AG08396 (cell line): Measurements from ENCODE around the gene DDRGK1.
"Not testable (repeated sequence)": the region's sequence is repeated elsewhere in the genome, so short reads cannot be mapped to it uniquely, and the experiment has no call there.

ENCODE experiments used
- DNase-seq: peaks from one replicate; pipeline ENCODE4 v3.0.0; 2012; ENCODE audit warnings: low spot score, mixed read lengths

Gene DDRGK1

DNA sequence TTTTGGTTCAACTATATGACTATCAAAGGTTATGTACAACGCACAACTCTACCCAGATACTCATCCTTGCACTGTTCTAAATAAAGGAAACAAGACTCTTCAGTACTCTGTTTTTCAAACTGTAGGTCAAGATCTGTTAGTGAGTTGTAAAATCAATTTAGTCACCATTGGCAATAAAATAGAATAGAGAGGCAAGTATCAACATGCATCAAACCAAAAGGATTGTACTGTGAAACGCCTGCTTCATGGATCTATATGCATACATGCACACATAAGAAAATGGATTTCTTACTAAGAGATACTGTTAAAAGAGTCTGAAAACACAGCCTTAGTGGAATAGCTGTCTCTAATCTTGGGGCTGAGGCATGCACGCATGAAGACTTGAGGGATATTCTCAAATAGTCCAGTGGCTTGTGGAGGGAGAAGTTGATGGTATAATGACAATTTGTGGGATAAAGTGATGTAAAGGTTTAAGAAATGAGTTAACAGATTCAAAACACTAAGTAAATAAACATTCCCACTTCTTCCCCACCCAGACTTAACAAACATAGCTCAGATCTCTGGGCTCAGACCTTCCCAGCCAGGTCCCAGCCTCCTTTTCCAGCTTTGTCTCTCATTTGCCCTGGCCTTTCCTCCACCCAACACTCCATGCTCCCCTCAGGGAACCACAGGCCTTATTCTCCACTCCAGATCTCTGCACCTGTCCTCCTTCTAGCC lies 20.4 kb downstream of the DDRGK1 start:
- no peak for DNase-seq

DNA sequence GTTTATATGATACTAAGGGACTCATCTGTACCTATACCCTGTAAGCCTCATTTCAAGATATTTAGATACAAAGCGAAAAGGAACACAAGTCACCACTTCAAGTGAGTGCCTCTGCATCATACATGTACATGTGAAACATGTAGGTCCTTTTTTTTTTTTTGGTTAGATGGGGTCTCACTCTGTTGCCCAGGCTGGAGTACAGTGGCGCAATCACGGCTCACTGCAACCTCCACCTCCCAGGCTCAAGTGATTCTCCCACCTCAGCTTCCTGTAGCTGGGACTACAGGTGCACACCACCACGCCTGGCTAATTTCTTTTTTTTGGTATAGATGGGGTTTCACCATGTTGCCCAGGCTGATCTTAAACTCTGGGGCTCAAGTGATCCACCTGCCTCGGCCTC lies 22.1 kb downstream of the DDRGK1 start:
- DNase-seq: not testable (repeated sequence)

DNA sequence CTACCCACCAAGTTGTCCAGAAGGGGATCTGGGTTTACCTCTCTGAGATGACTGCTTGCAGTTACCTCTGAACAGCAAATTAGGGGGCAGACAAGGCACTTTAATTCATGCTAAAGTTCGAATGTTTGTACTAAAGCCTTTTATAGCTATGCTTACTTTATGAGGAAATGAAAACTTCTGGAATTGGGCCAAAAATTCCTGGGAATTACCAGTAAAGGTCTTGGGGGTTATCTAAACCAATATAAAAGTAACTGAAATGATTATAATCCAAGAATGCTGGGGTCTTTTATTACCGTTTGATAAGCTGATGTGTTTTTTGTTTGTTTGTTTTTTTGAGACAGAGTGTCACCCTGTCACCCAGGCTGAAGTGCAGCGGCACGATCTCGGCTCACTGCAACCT lies 23.2 kb downstream of the DDRGK1 start:
- no peak for DNase-seq

DNA sequence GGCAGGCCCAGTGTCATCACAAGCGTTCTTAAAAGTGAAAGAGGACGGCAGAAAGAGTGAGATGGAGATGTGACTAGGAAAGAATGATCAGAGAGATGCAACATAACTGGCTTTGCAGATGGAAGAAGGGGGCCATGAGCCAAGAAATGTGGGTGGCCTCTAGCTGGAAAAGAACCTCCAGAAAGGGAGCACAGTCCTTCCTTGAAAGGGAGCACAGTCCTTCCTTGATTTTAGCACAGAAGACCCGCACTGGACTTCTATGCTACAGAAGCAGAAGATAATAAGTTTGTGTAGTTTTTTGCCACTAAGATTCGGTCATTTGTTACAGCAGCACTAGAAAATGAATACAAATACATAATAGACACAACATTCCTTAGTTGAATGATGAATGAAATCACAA lies 24.2 kb downstream of the DDRGK1 start:
- no peak for DNase-seq

DNA sequence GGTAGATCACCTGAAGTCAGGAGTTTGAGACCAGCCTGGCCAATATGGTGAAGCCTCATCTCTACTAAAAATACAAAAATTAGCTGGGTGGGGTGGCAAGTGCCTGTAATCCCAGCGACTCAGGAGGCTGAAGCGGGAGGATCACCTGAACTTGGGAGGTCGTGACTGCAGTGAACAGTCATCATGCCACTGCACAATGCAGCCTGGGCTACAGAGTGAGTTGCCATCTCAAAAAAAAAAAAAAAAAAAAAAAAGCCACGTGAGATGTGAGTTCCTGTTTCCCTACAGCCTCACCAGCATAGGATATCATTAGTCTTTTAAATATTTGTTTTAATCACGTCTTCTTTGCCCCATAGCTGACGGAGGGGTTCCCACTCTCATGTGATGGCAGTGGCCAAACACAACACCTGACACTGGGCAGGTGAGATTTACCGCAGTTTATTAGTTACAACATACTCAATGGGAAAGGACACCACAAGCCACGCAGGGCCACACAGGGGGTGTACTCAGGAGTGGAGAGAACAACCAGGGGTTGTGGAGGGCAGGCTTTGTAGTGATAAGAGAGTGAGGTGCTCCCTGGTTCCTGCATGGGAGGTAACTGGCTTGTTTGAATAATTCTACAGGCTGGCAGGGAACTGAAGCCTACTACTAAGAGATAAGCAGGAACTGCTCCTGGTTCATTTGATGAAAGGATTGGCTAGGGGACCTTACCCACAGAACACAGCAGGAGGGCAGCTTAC lies 26.6 kb downstream of the DDRGK1 start:
- DNase-seq: no peak

DNA sequence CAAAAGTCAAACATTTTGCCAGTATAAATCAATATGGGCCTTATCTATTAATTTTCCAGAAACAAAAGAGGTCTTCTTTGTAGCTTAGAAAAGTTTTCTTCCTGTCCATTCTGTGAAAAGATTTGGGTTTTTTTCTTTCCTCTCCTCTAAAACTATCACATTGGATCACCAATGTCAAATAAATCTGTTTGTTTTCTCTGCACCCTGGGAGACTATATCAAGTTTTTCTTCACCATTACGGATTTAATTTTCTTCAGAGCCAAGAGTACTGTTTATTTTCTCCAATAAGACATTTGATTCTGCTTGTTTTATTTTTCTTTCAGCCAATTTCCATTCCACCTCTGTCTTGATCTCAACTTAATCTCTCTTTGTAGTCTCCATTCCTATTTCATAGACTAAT lies 29.2 kb downstream of the DDRGK1 start:
- no peak for DNase-seq

DNA sequence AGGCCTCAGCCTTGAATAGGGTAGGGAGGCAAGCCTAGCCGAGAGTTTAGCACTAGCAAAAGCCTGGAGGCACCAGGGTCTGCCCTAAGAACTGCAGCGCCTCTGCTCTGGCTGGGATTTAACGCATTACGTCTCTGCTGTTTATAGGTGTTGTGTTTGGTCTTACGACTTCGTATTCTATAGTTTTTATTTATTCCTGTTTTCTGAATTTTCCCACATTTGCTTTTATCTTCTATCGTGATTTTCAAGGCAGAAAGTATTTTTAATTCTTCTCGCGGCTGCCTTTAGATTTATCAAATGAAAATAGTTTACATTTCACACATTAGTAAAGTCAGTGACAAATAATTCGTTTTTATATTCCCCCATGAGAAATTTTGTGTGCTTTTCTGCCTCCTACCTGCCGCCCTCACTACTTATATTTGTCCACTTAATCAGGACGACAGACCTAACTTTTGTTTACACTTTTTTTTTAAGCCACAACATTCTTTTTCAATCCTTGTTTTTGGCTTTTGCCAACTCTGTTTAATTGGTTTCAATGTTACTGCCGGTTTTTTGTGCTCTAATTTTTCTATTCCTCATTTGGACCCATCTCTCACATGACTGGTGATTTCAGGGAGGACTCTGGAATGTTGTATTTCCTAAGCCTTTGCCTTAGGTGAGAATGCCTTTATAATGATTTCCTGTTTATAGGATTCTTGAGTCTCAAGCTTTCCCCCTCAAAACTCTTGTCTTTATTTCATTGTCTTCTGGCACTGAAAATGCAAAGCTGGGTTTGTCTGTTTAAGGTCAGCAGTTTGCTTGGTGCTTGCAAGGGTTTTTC lies 29.8 kb downstream of the DDRGK1 start:
- DNase-seq: no peak

DNA sequence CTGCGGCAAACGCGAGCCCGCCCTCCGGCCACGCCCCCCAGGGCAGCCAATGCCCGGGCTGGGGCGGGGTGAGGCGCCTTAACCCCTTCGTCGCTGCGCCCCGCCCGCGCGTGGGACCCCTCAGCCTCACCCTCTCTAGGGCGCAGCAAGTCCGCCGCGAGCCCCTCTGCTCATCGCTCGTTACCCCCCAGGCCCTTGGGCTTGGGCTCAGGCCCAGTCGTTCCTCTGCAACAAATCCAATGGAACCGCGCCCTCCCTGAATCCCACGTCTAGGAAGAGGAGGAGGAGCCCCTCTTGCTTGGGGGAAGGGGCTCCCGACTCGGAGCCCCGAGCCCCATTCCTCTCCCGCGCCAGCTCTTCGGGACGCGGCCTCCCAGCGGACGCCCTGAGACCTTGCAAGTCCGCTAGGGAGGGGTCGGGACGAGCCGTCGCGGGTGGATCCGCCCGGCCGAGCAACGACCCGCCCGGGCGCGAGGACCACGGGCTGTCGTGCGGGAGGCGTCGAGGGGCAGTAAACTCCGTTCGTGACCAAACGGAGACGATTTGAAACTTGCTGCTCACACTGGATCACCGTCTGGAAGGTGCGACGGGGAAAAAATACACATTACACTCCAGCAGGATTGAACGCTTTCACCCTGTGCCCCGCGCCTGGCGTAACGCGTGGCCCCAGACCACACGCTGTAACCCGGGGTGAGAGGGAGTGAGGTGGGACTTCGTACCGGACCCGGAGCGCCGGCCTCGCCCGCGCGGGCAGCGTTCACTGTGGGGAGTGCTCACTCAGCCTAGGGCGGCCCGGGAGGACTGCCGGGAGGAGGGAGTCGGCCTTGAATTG lies 30.7 kb downstream of the DDRGK1 start:
- DNase-seq: peak; percentile 98

DNA sequence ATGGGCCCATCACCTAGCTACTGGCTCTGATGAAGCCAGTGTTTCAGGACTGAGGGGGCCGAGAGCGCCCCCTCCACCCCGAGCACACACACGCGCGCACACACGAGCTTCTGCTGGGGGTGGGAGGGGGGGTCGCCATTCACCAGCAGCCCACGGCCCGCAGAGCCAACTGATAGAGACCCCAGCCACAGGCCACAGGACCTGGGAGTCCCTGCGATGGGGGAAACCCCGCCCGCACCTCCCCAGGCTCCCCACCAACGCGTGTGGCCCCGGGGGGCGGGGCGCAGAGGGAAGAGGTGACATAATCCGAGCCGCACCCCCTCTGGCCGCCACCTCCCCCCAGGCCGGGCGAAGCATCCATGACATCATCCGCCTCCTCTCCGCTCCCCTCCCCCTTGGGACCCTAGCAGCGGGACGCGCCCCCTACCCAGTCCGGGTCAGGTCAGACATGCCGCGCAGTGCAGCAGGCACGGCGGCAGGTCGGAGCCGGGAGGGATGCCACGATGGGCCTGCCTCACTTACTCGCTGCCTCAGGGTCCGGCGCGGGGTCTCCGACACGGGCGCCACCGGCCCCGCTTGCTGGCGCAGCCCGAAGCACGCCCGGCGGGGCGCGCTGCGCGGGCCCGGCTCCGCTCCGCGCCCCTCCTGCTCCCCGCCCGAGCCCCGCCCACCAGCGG lies 31.4 kb downstream of the DDRGK1 start, which contains the start of gene LZTS3:
Gene LZTS3 (minus strand): TSS at position 617 of the 677 bp plus-strand sequence. CDS start 6,386 bp downstream, outside the sequence.
- DNase-seq: peak; percentile 85

DNA sequence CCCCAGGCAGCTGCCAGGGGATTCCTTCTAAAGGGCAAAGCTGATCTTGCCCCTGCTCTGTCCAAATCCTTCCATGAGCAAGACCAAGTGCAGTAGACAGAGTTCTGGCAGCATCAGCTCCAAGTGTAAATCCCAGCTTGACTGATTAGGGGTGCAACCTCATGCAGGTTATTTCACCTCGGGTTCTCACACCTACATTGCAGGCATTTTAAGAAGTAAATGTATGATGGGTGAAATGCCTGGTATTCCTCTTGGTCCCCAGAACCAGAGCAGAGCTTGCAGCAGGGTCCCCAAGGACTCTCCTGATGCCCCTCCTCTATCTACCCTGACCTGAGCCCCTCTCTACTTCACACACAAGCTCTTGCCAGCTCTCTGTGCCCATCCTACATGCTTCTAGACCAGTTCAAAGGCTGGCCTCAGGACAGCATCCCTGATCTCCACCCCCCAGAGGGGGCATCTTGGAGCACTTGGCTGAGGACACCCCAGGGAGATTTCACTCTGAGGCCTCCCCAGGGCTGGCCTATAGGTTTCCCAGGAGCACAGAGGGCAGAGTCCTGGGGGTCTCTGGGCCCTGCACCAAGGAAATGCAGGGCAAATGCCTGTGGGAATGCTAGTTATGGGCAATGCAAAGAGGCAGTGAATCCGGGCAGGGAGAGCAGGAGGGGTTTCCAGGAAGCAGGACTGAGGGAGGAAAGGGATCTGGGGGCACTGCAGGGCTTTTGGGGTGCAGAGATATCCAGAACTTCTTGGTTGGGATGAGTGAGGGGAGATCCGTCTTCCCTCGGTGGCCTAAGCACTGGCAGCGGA lies 32.2 kb downstream of the DDRGK1 start:
- DNase-seq: no peak

DNA sequence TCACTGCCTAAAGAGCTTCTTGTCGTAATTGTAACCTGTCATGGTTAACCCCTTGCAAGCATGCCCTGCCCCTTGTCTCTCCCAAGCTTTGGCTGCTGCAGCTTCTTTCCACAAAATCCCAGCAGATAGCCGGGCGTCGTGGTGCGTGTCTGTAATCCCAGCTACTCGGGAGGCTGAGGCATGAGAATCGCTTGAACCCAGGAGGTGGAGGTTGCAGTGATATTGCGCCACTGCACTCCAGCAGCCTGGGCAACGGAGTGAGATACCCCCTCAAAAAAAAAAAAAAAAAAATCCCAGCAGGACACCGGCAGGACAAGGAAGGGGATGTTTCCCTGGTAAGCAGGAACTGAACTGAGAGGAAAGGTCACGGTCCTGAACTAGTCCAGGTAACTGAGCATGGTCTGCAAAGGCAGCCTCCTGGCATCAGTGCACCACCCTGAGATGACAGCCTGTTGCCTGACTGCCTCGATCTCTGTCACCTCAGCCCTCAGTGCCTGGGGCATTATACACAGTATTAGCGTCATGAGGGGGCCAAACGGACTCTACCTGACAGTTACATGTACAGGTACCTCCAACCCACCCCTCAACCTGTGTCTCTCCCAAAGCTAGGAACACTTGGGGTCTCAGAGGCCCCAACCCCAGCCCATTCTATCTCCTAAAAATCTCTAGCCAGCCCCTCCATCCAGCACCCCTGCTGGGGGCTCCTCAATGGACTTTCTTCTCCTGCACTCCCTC lies 32.9 kb downstream of the DDRGK1 start:
- DNase-seq: no peak

DNA sequence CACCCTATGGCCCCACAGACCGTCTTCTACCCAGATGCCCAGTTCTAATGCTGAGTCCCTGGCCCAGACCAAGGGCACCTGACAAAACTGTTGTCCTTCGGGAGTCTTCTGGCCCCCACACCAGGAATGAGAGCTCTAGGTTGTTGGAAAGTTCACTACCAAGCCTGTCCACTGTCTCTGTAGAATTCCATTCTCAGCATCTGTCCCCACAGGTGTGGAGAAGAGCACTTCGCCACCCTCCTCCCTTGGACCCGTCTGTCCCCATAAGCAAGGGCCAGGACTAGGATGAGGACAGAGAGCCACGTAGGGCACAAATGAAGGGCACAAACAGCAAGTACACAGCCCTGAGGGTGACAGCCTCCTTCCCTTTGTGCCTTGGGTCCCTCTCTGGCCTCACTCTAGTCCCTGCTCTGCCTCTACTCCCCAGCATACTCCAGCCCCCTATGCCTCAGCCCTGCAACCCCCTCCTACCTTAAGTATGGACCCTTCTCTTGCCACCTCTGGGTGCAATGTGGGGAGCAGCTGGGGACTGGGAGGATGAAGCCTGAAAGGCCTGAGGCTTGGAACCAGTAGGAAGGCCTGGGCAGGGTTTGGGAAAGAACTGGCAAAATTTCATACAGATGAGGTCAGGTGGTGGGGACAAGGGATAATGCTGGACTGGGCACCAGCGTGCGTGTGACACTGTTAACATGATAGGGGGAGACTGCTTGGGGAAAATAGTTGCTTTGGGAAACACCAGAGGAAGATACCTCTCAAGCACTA lies 35.5 kb downstream of the DDRGK1 start:
- DNase-seq: no peak

DNA sequence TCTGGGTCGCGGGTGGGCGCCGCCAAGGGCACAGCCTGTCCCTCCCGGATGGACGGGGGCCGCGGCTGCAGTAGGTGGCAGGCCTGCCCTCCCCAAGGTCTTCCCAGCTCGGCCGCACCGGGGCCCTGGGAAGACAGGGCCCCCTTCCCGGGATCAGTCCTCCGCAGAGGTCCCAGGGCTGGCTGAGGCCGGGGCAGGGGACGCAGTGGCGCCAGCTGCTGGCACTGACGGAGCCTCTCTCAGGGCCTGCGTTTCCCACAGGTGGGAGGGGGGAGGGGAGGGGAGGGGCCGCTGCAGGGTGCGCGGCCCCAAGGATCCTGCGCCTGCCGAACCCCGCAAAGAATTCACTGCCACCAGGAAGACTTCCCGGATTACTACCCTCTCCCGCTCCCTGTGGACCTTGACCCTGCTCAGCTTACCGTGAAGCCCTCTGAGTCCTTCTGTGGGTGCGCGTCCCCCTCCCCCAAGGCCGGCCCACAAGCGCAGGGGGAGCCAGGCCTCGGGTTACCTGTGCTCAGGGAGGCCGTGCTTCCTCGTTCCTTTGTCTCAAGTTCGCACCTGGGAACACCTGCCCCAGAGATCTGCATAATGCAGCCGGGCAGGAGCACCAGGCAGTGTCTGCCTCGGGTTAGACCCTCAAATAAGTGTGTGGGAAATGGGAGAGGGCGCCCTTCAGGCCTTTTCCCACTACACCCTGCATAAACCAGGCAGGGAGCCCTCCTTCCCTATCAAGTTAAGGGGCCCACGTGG lies 36.2 kb downstream of the DDRGK1 start:
- no peak for DNase-seq

DNA sequence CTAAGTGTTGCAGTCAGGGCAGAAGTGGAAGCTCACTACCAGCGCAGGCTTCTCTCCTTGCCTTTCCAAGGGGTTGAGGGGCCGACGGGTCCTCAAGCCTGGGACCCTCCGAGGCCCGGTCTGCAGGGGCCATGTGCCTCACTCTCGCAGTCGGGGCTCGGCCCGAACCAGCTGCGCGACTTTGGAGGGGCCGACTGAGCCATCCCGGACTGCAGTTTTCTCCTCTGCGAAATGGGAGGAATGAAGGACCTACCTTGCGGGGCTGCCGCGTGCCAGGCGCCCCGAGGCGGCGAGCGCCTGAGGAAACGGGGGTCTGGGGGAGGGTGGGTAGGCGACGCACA lies 36.8 kb downstream of the DDRGK1 start:
- DNase-seq: no peak

DNA sequence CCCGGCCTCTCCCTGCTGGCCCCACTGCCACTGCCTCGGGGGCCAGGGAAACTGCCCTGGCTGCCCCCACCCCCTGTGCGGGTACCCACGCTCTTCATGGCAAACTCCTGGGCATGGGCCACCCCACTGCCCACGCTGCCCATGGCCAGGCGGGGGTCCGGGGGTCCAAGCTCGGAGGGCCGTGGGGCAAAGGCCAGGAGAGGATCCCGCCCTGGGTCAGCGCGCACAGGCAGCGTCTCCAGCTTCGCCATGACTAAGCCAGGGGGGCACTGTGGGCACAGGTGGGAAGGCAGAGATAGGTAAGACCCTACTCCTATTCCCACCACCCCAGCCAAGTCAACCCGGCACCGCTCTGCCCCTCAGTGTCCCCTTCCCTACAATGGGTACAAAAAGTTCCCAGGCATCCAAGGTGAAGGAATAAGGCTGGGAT lies 37.6 kb downstream of the DDRGK1 start:
- DNase-seq: no peak

DNA sequence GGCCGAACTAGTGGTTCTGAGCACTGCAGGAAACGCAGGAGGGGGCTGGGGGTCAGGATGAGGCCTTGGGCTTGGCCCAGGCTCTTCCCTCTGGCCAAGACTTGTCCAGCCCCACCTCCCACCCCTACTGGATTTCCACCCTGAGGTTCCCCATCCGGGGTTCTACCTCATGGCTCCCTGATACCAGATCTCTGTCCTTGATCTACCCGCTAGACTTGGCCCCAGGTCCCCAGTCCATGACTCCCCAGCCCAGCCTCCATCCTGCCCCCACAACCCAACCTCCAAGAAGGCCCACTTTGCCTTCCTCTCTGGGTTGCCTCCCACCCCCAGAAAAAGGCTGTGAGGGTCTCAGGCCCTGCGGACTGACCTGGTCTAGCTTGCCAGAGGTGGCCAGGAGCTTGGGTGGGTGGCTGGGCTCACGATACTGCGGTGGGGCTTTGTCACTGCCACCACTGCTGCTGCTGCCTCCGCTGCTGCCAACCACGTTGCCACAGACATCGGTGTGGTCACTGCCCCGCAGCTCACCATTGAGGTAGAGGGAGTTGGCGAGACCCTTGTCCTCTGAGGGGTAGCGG lies 38.1 kb downstream of the DDRGK1 start:
- no peak for DNase-seq

DNA sequence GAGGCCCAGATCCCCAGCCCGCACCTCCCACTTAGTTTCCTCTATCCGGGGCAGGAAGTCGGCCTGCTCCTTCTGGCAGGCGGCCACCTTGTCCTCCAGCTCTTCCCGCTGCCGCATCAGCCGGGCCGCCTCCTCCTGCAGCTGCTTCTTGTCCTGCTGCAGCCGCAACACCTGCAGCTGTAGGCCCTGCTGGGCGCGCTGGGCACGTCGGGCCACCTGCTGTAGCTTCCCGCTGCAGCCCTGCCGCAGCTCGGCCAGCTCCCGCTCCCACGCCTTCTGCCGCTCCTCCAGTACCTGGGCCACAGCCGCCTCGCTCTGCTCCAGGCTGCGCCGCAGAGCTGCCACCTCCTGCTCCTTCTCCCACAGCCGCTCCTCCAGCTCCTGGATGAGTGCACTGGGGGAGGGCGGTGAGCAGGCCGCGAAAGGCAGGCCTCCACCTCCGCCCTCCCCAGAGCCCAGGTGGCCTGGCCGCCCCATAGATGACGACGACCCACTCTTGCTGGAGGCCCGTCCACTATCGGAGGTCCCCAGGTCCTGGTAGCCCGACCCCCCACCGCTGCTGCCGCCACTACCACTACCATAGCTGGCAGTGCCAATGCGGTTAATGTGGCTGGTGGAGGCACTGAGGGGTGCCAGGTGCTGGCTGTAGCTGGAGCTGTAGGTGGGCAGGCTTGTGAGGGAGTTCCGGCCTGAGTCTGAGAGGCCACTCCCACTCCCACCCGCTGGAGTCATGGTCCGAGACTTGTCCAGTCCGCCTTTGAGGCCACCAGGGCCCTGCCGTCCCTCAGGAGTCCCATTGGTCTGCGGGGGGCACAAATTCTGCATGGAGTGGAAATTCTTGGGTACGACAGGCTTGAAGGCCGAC lies 38.8 kb downstream of the DDRGK1 start:
- peak; percentile 61 for DNase-seq
